ENCODE data around the gene ZDHHC17. TPM values are rescaled to one million over a fixed set of nuclear protein-coding genes. Genes with fewer than 3 reads are reported as not detected.
A peak's percentile ranks its signal among the peaks of the same experiment; 100 is the strongest.
"Not testable (repeated sequence)": the region's sequence is repeated elsewhere in the genome, so short reads cannot be mapped to it uniquely, and the experiment has no call there.

The ZDHHC17 gene
- total and polyA plus RNA-seq, 9 donors, result 33.4 to 59.4 (median 38.4) TPM

- DNase-seq, result peak; percentile 31
- peaks cover 10% of the 10 kb centered on the region for H3K4me1 ChIP-seq (ENCODE audit: control insufficient read depth, insufficient read depth, low read length)
- no peaks in the 10 kb centered on the region for H3K27me3 ChIP-seq (ENCODE audit: control insufficient read depth, insufficient read depth, low read length)
- H3K36me3 ChIP-seq (ENCODE audit: control insufficient read depth, insufficient read depth, low read length), result no peaks in the 10 kb centered on the region
- peak overlapping the region; percentile 59 for H3K27ac ChIP-seq (ENCODE audit: low read length)
- WGBS (ENCODE audit: insufficient coverage), result 57% methylated on average over 6 of the region's 8 CpGs
- H3K9me3 ChIP-seq (replicated peaks; ENCODE audit: control insufficient read depth, low read depth, low read length), result peaks cover 3% of the 10 kb centered on the region
- H3K4me3 ChIP-seq (ENCODE audit: low read length), result no peak overlapping the region
Measured at GRCh38 chr12:76762601-76762980, 1.3 kb upstream of the ZDHHC17 start.

GRCh38 chr12:76764856-76765255 is 941 bp downstream of the ZDHHC17 start:
- Histone ChIP-seq H3K4me3 (ENCODE audit: low read length) (peak overlapping the region; percentile 92), H3K27ac (ENCODE audit: low read length) (peak overlapping the region; percentile 99), H3K9me3 (replicated peaks; ENCODE audit: control insufficient read depth, low read depth, low read length) (no peaks in the 10 kb centered on the region), H3K4me1 (ENCODE audit: control insufficient read depth, insufficient read depth, low read length) (peaks cover 10% of the 10 kb centered on the region), H3K36me3 (ENCODE audit: control insufficient read depth, insufficient read depth, low read length) (no peaks in the 10 kb centered on the region), H3K27me3 (ENCODE audit: control insufficient read depth, insufficient read depth, low read length) (no peaks in the 10 kb centered on the region)
- DNase-seq, result peak; percentile 48
- WGBS (ENCODE audit: insufficient coverage), result 13% methylated on average over 4 of the region's 9 CpGs

GRCh38 chr12:76765598-76765997 is 1.7 kb downstream of the ZDHHC17 start:
- peaks cover 10% of the 10 kb centered on the region for H3K4me1 ChIP-seq (ENCODE audit: control insufficient read depth, insufficient read depth, low read length)
- H3K27ac ChIP-seq (ENCODE audit: low read length), result no peak overlapping the region
- no peaks in the 10 kb centered on the region for H3K27me3 ChIP-seq (ENCODE audit: control insufficient read depth, insufficient read depth, low read length)
- no peaks in the 10 kb centered on the region for H3K36me3 ChIP-seq (ENCODE audit: control insufficient read depth, insufficient read depth, low read length)
- no peak for DNase-seq
- no peaks in the 10 kb centered on the region for H3K9me3 ChIP-seq (replicated peaks; ENCODE audit: control insufficient read depth, low read depth, low read length)
- no peak overlapping the region for H3K4me3 ChIP-seq (ENCODE audit: low read length)
- WGBS (ENCODE audit: insufficient coverage), result no CpG with 5 or more reads among the region's 6 CpGs

GRCh38 chr12:76766161-76766560 is 2.2 kb downstream of the ZDHHC17 start:
- no CpG with 5 or more reads among the region's 4 CpGs for WGBS (ENCODE audit: insufficient coverage)
- H3K27me3 ChIP-seq (ENCODE audit: control insufficient read depth, insufficient read depth, low read length), result no peaks in the 10 kb centered on the region

GRCh38 chr12:76768576-76768975 is 4.7 kb downstream of the ZDHHC17 start:
- no peak for DNase-seq
- Histone ChIP-seq H3K27me3 (ENCODE audit: control insufficient read depth, insufficient read depth, low read length) (no peaks in the 10 kb centered on the region), H3K36me3 (ENCODE audit: control insufficient read depth, insufficient read depth, low read length) (peaks cover 3% of the 10 kb centered on the region), H3K9me3 (replicated peaks; ENCODE audit: control insufficient read depth, low read depth, low read length) (no peaks in the 10 kb centered on the region), H3K4me1 (ENCODE audit: control insufficient read depth, insufficient read depth, low read length) (peaks cover 7% of the 10 kb centered on the region), H3K27ac (ENCODE audit: low read length) (no peak overlapping the region), H3K4me3 (ENCODE audit: low read length) (no peak overlapping the region)
- no CpG with 5 or more reads among the region's 3 CpGs for WGBS (ENCODE audit: insufficient coverage)

More at GRCh38 chr12:76766161-76766560, 2.2 kb downstream of the ZDHHC17 start:
- Histone ChIP-seq H3K4me1 (ENCODE audit: control insufficient read depth, insufficient read depth, low read length) (peaks cover 10% of the 10 kb centered on the region), H3K36me3 (ENCODE audit: control insufficient read depth, insufficient read depth, low read length) (no peaks in the 10 kb centered on the region), H3K4me3 (ENCODE audit: low read length) (no peak overlapping the region), H3K9me3 (replicated peaks; ENCODE audit: control insufficient read depth, low read depth, low read length) (no peaks in the 10 kb centered on the region), H3K27ac (ENCODE audit: low read length) (no peak overlapping the region)
- DNase-seq, result no peak

GRCh38 chr12:76777765-76778216 is 13.9 kb downstream of the ZDHHC17 start:
- WGBS (ENCODE audit: insufficient coverage), result 75% methylated on average over 5 of the region's 5 CpGs
- H3K4me1 ChIP-seq (ENCODE audit: control insufficient read depth, insufficient read depth, low read length), result peaks cover 13% of the 10 kb centered on the region

GRCh38 chr12:76778364-76778763 is 14.4 kb downstream of the ZDHHC17 start:
- no peaks in the 10 kb centered on the region for H3K36me3 ChIP-seq (ENCODE audit: control insufficient read depth, insufficient read depth, low read length)
- H3K4me1 ChIP-seq (ENCODE audit: control insufficient read depth, insufficient read depth, low read length), result peaks cover 18% of the 10 kb centered on the region
- no peak for DNase-seq
- H3K27ac ChIP-seq (ENCODE audit: low read length), result no peak overlapping the region
- H3K27me3 ChIP-seq (ENCODE audit: control insufficient read depth, insufficient read depth, low read length), result no peaks in the 10 kb centered on the region
- H3K4me3 ChIP-seq (ENCODE audit: low read length), result no peak overlapping the region
- WGBS (ENCODE audit: insufficient coverage), result 85% methylated on average over 3 of the region's 5 CpGs
- no peaks in the 10 kb centered on the region for H3K9me3 ChIP-seq (replicated peaks; ENCODE audit: control insufficient read depth, low read depth, low read length)

More at GRCh38 chr12:76777765-76778216, 13.9 kb downstream of the ZDHHC17 start:
- Histone ChIP-seq H3K4me3 (ENCODE audit: low read length) (no peak overlapping the region), H3K9me3 (replicated peaks; ENCODE audit: control insufficient read depth, low read depth, low read length) (no peaks in the 10 kb centered on the region), H3K27ac (ENCODE audit: low read length) (no peak overlapping the region), H3K27me3 (ENCODE audit: control insufficient read depth, insufficient read depth, low read length) (no peaks in the 10 kb centered on the region), H3K36me3 (ENCODE audit: control insufficient read depth, insufficient read depth, low read length) (peaks cover 3% of the 10 kb centered on the region)
- no peak for DNase-seq

- H3K4me1 ChIP-seq (ENCODE audit: control insufficient read depth, insufficient read depth, low read length), result peaks cover 21% of the 10 kb centered on the region
- not testable (repeated sequence) for DNase-seq; H3K9me3 ChIP-seq (replicated peaks; ENCODE audit: control insufficient read depth, low read depth, low read length); H3K36me3 ChIP-seq (ENCODE audit: control insufficient read depth, insufficient read depth, low read length); H3K4me3 ChIP-seq (ENCODE audit: low read length); H3K27ac ChIP-seq (ENCODE audit: low read length); H3K27me3 ChIP-seq (ENCODE audit: control insufficient read depth, insufficient read depth, low read length)
- WGBS (ENCODE audit: insufficient coverage), result no CpG with 5 or more reads among the region's 5 CpGs
Measured at GRCh38 chr12:76779310-76779709, 15.4 kb downstream of the ZDHHC17 start.

- no peak overlapping the region for H3K27ac ChIP-seq (ENCODE audit: low read length)
- H3K4me1 ChIP-seq (ENCODE audit: control insufficient read depth, insufficient read depth, low read length), result peaks cover 24% of the 10 kb centered on the region
- no peaks in the 10 kb centered on the region for H3K9me3 ChIP-seq (replicated peaks; ENCODE audit: control insufficient read depth, low read depth, low read length)
- H3K4me3 ChIP-seq (ENCODE audit: low read length), result no peak overlapping the region
- no peaks in the 10 kb centered on the region for H3K36me3 ChIP-seq (ENCODE audit: control insufficient read depth, insufficient read depth, low read length)
- DNase-seq, result no peak
- no peaks in the 10 kb centered on the region for H3K27me3 ChIP-seq (ENCODE audit: control insufficient read depth, insufficient read depth, low read length)
- no CpG with 5 or more reads among the region's 3 CpGs for WGBS (ENCODE audit: insufficient coverage)
Measured at GRCh38 chr12:76781321-76781720, 17.4 kb downstream of the ZDHHC17 start.

- peaks cover 24% of the 10 kb centered on the region for H3K4me1 ChIP-seq (ENCODE audit: control insufficient read depth, insufficient read depth, low read length)
- H3K9me3 ChIP-seq (replicated peaks; ENCODE audit: control insufficient read depth, low read depth, low read length), result no peaks in the 10 kb centered on the region
- no peak overlapping the region for H3K4me3 ChIP-seq (ENCODE audit: low read length)
- peak; percentile 68 for DNase-seq
- no peaks in the 10 kb centered on the region for H3K27me3 ChIP-seq (ENCODE audit: control insufficient read depth, insufficient read depth, low read length)
- WGBS (ENCODE audit: insufficient coverage), result 17% methylated on average over 1 of the region's 2 CpGs
- H3K27ac ChIP-seq (ENCODE audit: low read length), result peak overlapping the region; percentile 93
- H3K36me3 ChIP-seq (ENCODE audit: control insufficient read depth, insufficient read depth, low read length), result no peaks in the 10 kb centered on the region
Measured at GRCh38 chr12:76782526-76782925, 18.6 kb downstream of the ZDHHC17 start.

- peak overlapping the region; percentile 93 for H3K27ac ChIP-seq (ENCODE audit: low read length)
- H3K4me1 ChIP-seq (ENCODE audit: control insufficient read depth, insufficient read depth, low read length), result peaks cover 22% of the 10 kb centered on the region
- peaks cover 3% of the 10 kb centered on the region for H3K9me3 ChIP-seq (replicated peaks; ENCODE audit: control insufficient read depth, low read depth, low read length)
- H3K4me3 ChIP-seq (ENCODE audit: low read length), result peak overlapping the region; percentile 18
- DNase-seq, result peak; percentile 97
- no peaks in the 10 kb centered on the region for H3K27me3 ChIP-seq (ENCODE audit: control insufficient read depth, insufficient read depth, low read length)
- 15% methylated on average over 2 of the region's 4 CpGs for WGBS (ENCODE audit: insufficient coverage)
- no peaks in the 10 kb centered on the region for H3K36me3 ChIP-seq (ENCODE audit: control insufficient read depth, insufficient read depth, low read length)
Measured at GRCh38 chr12:76784600-76785051, 20.7 kb downstream of the ZDHHC17 start.
